Measurements from ENCODE around the gene FAM3D. TPM values are rescaled to one million over a fixed set of nuclear protein-coding genes. Genes with fewer than 3 reads are reported as not detected.
"Not testable (repeated sequence)": the region's sequence is repeated elsewhere in the genome, so short reads cannot be mapped to it uniquely, and the experiment has no call there.

The FAM3D gene
- total and polyA plus RNA-seq, 12 donors, result 0.06 to 0.40 (median 0.22) TPM; not detected in 8

- no peak for TF ChIP-seq POLR2A (IDR thresholded peaks at IDR 0.05)
- TF ChIP-seq CTCF (IDR thresholded peaks at IDR 0.05), result no peak
- no peak overlapping the region for H3K27ac ChIP-seq
- DNase-seq, result no peak
- no peak overlapping the region for H3K4me3 ChIP-seq
- no peaks in the 10 kb centered on the region for H3K27me3 ChIP-seq
- H3K4me1 ChIP-seq (replicated peaks in 1 of 2), result no peaks in the 10 kb centered on the region
- H3K9me3 ChIP-seq (replicated peaks in 1 of 3), result no peaks in the 10 kb centered on the region
- intact Hi-C loops (cut with DNase I), result no loop called here
- H3K36me3 ChIP-seq (replicated peaks in 1 of 2), result no peaks in the 10 kb centered on the region
These were observed 31.7 kb upstream of the FAM3D start for GRCh38 chr3:58698246-58698645.

- TF ChIP-seq CTCF (IDR thresholded peaks at IDR 0.05) (no peak), POLR2A (IDR thresholded peaks at IDR 0.05) (no peak)
- Histone ChIP-seq H3K36me3 (replicated peaks in 1 of 2) (no peaks in the 10 kb centered on the region), H3K27ac (no peak overlapping the region), H3K4me1 (replicated peaks in 1 of 2) (no peaks in the 10 kb centered on the region), H3K4me3 (no peak overlapping the region), H3K27me3 (no peaks in the 10 kb centered on the region), H3K9me3 (replicated peaks in 1 of 3) (no peaks in the 10 kb centered on the region)
- DNase-seq, result no peak
- intact Hi-C loops (cut with DNase I), result no loop called here
These were observed 31.0 kb upstream of the FAM3D start for GRCh38 chr3:58697561-58697960.

GRCh38 chr3:58696813-58697212 lies 30.2 kb upstream of the FAM3D start:
- H3K4me3 ChIP-seq; H3K9me3 ChIP-seq (replicated peaks in 1 of 3); DNase-seq; intact Hi-C loops (cut with DNase I); H3K27me3 ChIP-seq; H3K27ac ChIP-seq; H3K4me1 ChIP-seq (replicated peaks in 1 of 2); H3K36me3 ChIP-seq (replicated peaks in 1 of 2): not testable (repeated sequence)
- WGBS, 4 donors, result 76 to 93% (median 78%) methylated on average over 3 of the region's 3 CpGs

- WGBS, 4 donors, result 22 to 71% (median 48%) methylated on average over 1 of the region's 1 CpG
These were observed 29.5 kb upstream of the FAM3D start for GRCh38 chr3:58696093-58696492.

GRCh38 chr3:58695284-58695683 lies 28.7 kb upstream of the FAM3D start:
- intact Hi-C loops (cut with DNase I), result not testable (repeated sequence)
- WGBS, 4 donors, result 72 to 85% (median 74%) methylated on average over 4 of the region's 4 CpGs

More at GRCh38 chr3:58696093-58696492, 29.5 kb upstream of the FAM3D start:
- Histone ChIP-seq H3K27ac (no peak overlapping the region), H3K36me3 (replicated peaks in 1 of 2) (no peaks in the 10 kb centered on the region), H3K4me3 (no peak overlapping the region), H3K4me1 (replicated peaks in 1 of 2) (no peaks in the 10 kb centered on the region), H3K27me3 (no peaks in the 10 kb centered on the region), H3K9me3 (replicated peaks in 1 of 3) (no peaks in the 10 kb centered on the region)
- no peak for TF ChIP-seq POLR2A (IDR thresholded peaks at IDR 0.05)
- no peak for TF ChIP-seq CTCF (IDR thresholded peaks at IDR 0.05)
- intact Hi-C loops (cut with DNase I), result no loop called here
- DNase-seq, result no peak

More at GRCh38 chr3:58695284-58695683, 28.7 kb upstream of the FAM3D start:
- H3K4me3 ChIP-seq; H3K36me3 ChIP-seq (replicated peaks in 1 of 2); DNase-seq; H3K4me1 ChIP-seq (replicated peaks in 1 of 2); H3K27me3 ChIP-seq; H3K27ac ChIP-seq; H3K9me3 ChIP-seq (replicated peaks in 1 of 3): not testable (repeated sequence)

Measured in adrenal gland (tissue), 12 donors.